Stomach smooth muscle (tissue), 2 donors: ENCODE data around the gene SRCIN1.

Source experiments
- H3K27ac ChIP-seq: one replicate; pipeline ENCODE4 v1.7.0; 2013; ENCODE audit warnings: mild to moderate bottlenecking, low read length, inconsistent platforms
- H3K27me3 ChIP-seq, 2 donors: one replicate each; pipeline ENCODE4 v1.7.0; 2013; ENCODE audit warnings: low read length in 2 of 2; ENCODE audit not compliant: insufficient read depth in 2 of 2, control insufficient read depth in 1 of 2
- H3K36me3 ChIP-seq, 2 donors: one replicate each; pipeline ENCODE4 v1.7.0; 2013; ENCODE audit warnings: low read length in 2 of 2; ENCODE audit not compliant: control insufficient read depth in 2 of 2, insufficient read depth in 2 of 2
- H3K4me1 ChIP-seq: one replicate; pipeline ENCODE4 v1.7.0; 2013; ENCODE audit warnings: low read length; ENCODE audit not compliant: control insufficient read depth, insufficient read depth
- H3K4me3 ChIP-seq, 2 donors: one replicate each; pipeline ENCODE4 v1.7.0; 2013; ENCODE audit warnings: low read length in 2 of 2
- H3K9ac ChIP-seq, 2 donors: one replicate each; pipeline ENCODE4 v1.7.0; 2013; ENCODE audit warnings: low read length in 2 of 2, mild to moderate bottlenecking in 1 of 2
- H3K9me3 ChIP-seq, 2 donors: one replicate each; pipeline ENCODE4 v1.7.0; 2013; ENCODE audit warnings: low read length in 2 of 2; ENCODE audit not compliant: control insufficient read depth in 2 of 2
- donor health status: healthy.
- donor health status: Pancreatic carcinoma.

The SRCIN1 gene

GRCh38 chr17:38603786-38604478 lies 1.8 kb downstream of the SRCIN1 start:
- Histone ChIP-seq H3K36me3 (no peaks in the 10 kb centered on the region), H3K9ac (no peak overlapping the region), H3K9me3 (no peaks in the 10 kb centered on the region), H3K4me1 (peaks cover 23% of the 10 kb centered on the region), H3K4me3 (no peak overlapping the region), H3K27me3 (peaks cover 28 to 37% of the 10 kb centered on the region in 2 donors), H3K27ac (no peak overlapping the region)

GRCh38 chr17:38602956-38603785 lies 2.6 kb downstream of the SRCIN1 start:
- peaks cover 23% of the 10 kb centered on the region for H3K4me1 ChIP-seq
- H3K4me3 ChIP-seq, result no peak overlapping the region
- H3K27ac ChIP-seq, result no peak overlapping the region
- H3K36me3 ChIP-seq, result no peaks in the 10 kb centered on the region
- no peak overlapping the region for H3K9ac ChIP-seq
- peaks cover 20 to 36% of the 10 kb centered on the region in 2 donors for H3K27me3 ChIP-seq
- no peaks in the 10 kb centered on the region for H3K9me3 ChIP-seq

- H3K36me3 ChIP-seq, result no peaks in the 10 kb centered on the region
- peaks cover 21% of the 10 kb centered on the region for H3K4me1 ChIP-seq
- no peak overlapping the region for H3K4me3 ChIP-seq
- H3K27ac ChIP-seq, result no peak overlapping the region
- no peaks in the 10 kb centered on the region for H3K9me3 ChIP-seq
- H3K9ac ChIP-seq, result no peak overlapping the region
- peaks cover 15 to 35% of the 10 kb centered on the region in 2 donors for H3K27me3 ChIP-seq
Observed at GRCh38 chr17:38602453-38602852, 3.3 kb downstream of the SRCIN1 start.

GRCh38 chr17:38601539-38602351 lies 4.0 kb downstream of the SRCIN1 start:
- no peak overlapping the region for H3K27ac ChIP-seq
- no peak overlapping the region for H3K9ac ChIP-seq
- H3K9me3 ChIP-seq, result no peaks in the 10 kb centered on the region
- H3K27me3 ChIP-seq, result peaks cover 11 to 29% of the 10 kb centered on the region in 2 donors
- H3K36me3 ChIP-seq, result no peaks in the 10 kb centered on the region
- peaks cover 14% of the 10 kb centered on the region for H3K4me1 ChIP-seq
- no peak overlapping the region for H3K4me3 ChIP-seq

- Histone ChIP-seq H3K4me3 (no peak overlapping the region), H3K36me3 (no peaks in the 10 kb centered on the region), H3K4me1 (peaks cover 7% of the 10 kb centered on the region), H3K9ac (no peak overlapping the region), H3K27me3 (peaks cover 8 to 31% of the 10 kb centered on the region in 2 donors), H3K9me3 (no peaks in the 10 kb centered on the region), H3K27ac (no peak overlapping the region)
Observed at GRCh38 chr17:38600906-38601305, 4.8 kb downstream of the SRCIN1 start.

- Histone ChIP-seq H3K36me3 (no peaks in the 10 kb centered on the region), H3K27ac (no peak overlapping the region), H3K4me3 (no peak overlapping the region), H3K9me3 (no peaks in the 10 kb centered on the region), H3K27me3 (peaks cover 12 to 35% of the 10 kb centered on the region in 2 donors), H3K4me1 (peaks cover 7% of the 10 kb centered on the region), H3K9ac (no peak overlapping the region)
Observed at GRCh38 chr17:38600416-38600815, 5.3 kb downstream of the SRCIN1 start.

- H3K4me1 ChIP-seq, result peaks cover 5% of the 10 kb centered on the region
Observed at GRCh38 chr17:38599398-38599856, 6.3 kb downstream of the SRCIN1 start.

GRCh38 chr17:38598995-38599394 lies 6.8 kb downstream of the SRCIN1 start:
- H3K4me3 ChIP-seq, result no peak overlapping the region
- no peak overlapping the region for H3K9ac ChIP-seq
- H3K36me3 ChIP-seq, result no peaks in the 10 kb centered on the region
- no peak overlapping the region for H3K27ac ChIP-seq
- H3K9me3 ChIP-seq, result no peaks in the 10 kb centered on the region
- H3K4me1 ChIP-seq, result peaks cover 5% of the 10 kb centered on the region
- peaks cover 14 to 41% of the 10 kb centered on the region in 2 donors for H3K27me3 ChIP-seq

More at GRCh38 chr17:38599398-38599856, 6.3 kb downstream of the SRCIN1 start:
- H3K27ac ChIP-seq, result no peak overlapping the region
- no peak overlapping the region for H3K4me3 ChIP-seq
- peaks cover 14 to 40% of the 10 kb centered on the region in 2 donors for H3K27me3 ChIP-seq
- no peaks in the 10 kb centered on the region for H3K9me3 ChIP-seq
- H3K9ac ChIP-seq, result no peak overlapping the region
- no peaks in the 10 kb centered on the region for H3K36me3 ChIP-seq

- Histone ChIP-seq H3K9ac (no peak overlapping the region), H3K27me3 (peaks cover 14 to 44% of the 10 kb centered on the region in 2 donors), H3K27ac (no peak overlapping the region)
Observed at GRCh38 chr17:38598536-38598935, 7.2 kb downstream of the SRCIN1 start.

GRCh38 chr17:38597375-38597774 lies 8.4 kb downstream of the SRCIN1 start:
- peaks cover 5% of the 10 kb centered on the region for H3K4me1 ChIP-seq
- no peak overlapping the region for H3K27ac ChIP-seq
- no peak overlapping the region for H3K4me3 ChIP-seq
- no peaks in the 10 kb centered on the region for H3K9me3 ChIP-seq
- no peak overlapping the region for H3K9ac ChIP-seq
- H3K36me3 ChIP-seq, result no peaks in the 10 kb centered on the region
- H3K27me3 ChIP-seq, result peaks cover 17 to 51% of the 10 kb centered on the region in 2 donors

More at GRCh38 chr17:38598536-38598935, 7.2 kb downstream of the SRCIN1 start:
- Histone ChIP-seq H3K36me3 (no peaks in the 10 kb centered on the region), H3K9me3 (no peaks in the 10 kb centered on the region), H3K4me3 (no peak overlapping the region), H3K4me1 (peaks cover 5% of the 10 kb centered on the region)
